OCI-M2 (cell line): ENCODE measurements around the gene ULBP1.
"Not testable (repeated sequence)": the region's sequence is repeated elsewhere in the genome, so short reads cannot be mapped to it uniquely, and the experiment has no call there.

Experiments
- DNase-seq: peaks from one replicate; lab custom pipeline; 2025; ENCODE audit not compliant: unreplicated experiment; lab: John Stamatoyannopoulos, UW

The ULBP1 gene

GRCh38 chr6:149969635-149970034 lies 5.9 kb downstream of the ULBP1 start:
- DNase-seq, result no peak

- DNase-seq, result not testable (repeated sequence)
These were observed 10.7 kb downstream of the ULBP1 start for GRCh38 chr6:149974394-149974793.

GRCh38 chr6:149974825-149975224 lies 11.1 kb downstream of the ULBP1 start:
- DNase-seq, result no peak

GRCh38 chr6:149975400-149975799 lies 11.7 kb downstream of the ULBP1 start:
- DNase-seq, result no peak

- DNase-seq, result no peak
These were observed 13.5 kb downstream of the ULBP1 start for GRCh38 chr6:149977221-149977620.

- no peak for DNase-seq
These were observed 14.9 kb downstream of the ULBP1 start for GRCh38 chr6:149978610-149979009.

- DNase-seq, result no peak
These were observed 15.6 kb downstream of the ULBP1 start for GRCh38 chr6:149979293-149979692.

- DNase-seq, result no peak
These were observed 19.4 kb downstream of the ULBP1 start for GRCh38 chr6:149983145-149983544.

- no peak for DNase-seq
These were observed 21.0 kb downstream of the ULBP1 start for GRCh38 chr6:149984773-149985172.

- no peak for DNase-seq
These were observed 21.8 kb downstream of the ULBP1 start for GRCh38 chr6:149985481-149985937.

- DNase-seq, result no peak
These were observed 23.9 kb downstream of the ULBP1 start for GRCh38 chr6:149987602-149988107.

- DNase-seq, result no peak
These were observed 25.0 kb downstream of the ULBP1 start for GRCh38 chr6:149988550-149989346.

GRCh38 chr6:149990212-149990660 lies 26.5 kb downstream of the ULBP1 start:
- DNase-seq, result no peak

- DNase-seq, result no peak
These were observed 27.1 kb downstream of the ULBP1 start for GRCh38 chr6:149990661-149991471.

- not testable (repeated sequence) for DNase-seq
These were observed 27.7 kb downstream of the ULBP1 start for GRCh38 chr6:149991472-149991795.

GRCh38 chr6:149991838-149992237 lies 28.1 kb downstream of the ULBP1 start:
- DNase-seq, result no peak

GRCh38 chr6:149995235-149995750 lies 31.6 kb downstream of the ULBP1 start:
- DNase-seq, result no peak

GRCh38 chr6:149995971-149996370 lies 32.2 kb downstream of the ULBP1 start:
- no peak for DNase-seq

- DNase-seq, result no peak
These were observed 35.9 kb downstream of the ULBP1 start for GRCh38 chr6:149999636-150000035.

GRCh38 chr6:150001295-150002008 lies 37.7 kb downstream of the ULBP1 start:
- no peak for DNase-seq

GRCh38 chr6:150002710-150003109 lies 39.0 kb downstream of the ULBP1 start:
- DNase-seq, result no peak
